ENCODE measurements around the gene ADAM15. TPM values are rescaled to one million over a fixed set of nuclear protein-coding genes. Genes with fewer than 3 reads are reported as not detected.

ADAM15 gene
- total RNA-seq, 1 donor from 2014 or later = 68.3 TPM

GRCh38 chr1:155086128-155086741, 35.1 kb downstream of the ADAM15 start:
- no peak overlapping the region for H3K4me3 Mint-ChIP-seq (ENCODE audit: unreplicated experiment)
- Histone ChIP-seq H3K4me3 (ENCODE audit: insufficient read depth, low read depth, low read length) (no peak overlapping the region), H4K20me1 (ENCODE audit: insufficient read depth, low read length) (peaks cover 9% of the 10 kb centered on the region), H3K79me2 (ENCODE audit: insufficient read depth, low read length) (no peaks in the 10 kb centered on the region), H3K4me1 (ENCODE audit: insufficient read depth, low read length) (peaks cover 15% of the 10 kb centered on the region), H3K27ac (ENCODE audit: low read depth, low read length) (no peak overlapping the region), H2AFZ (ENCODE audit: low read depth, low read length) (no peak overlapping the region), H3K9ac (ENCODE audit: low read length) (no peak overlapping the region), H3K36me3 (ENCODE audit: insufficient read depth, low read length) (no peaks in the 10 kb centered on the region), H3K4me2 (ENCODE audit: low read length) (peak overlapping the region; percentile 93), H3K9me3 (ENCODE audit: insufficient read depth, low read depth, low read length) (no peaks in the 10 kb centered on the region), H3K27me3 (ENCODE audit: insufficient read depth, low read length) (peaks cover 22% of the 10 kb centered on the region)
- peaks cover 31% of the 10 kb centered on the region for H3K27me3 Mint-ChIP-seq (ENCODE audit: low read depth, unreplicated experiment)
- peaks cover 7% of the 10 kb centered on the region for H3K4me1 Mint-ChIP-seq (ENCODE audit: low read depth, unreplicated experiment)
- TF ChIP-seq EZH2 (IDR thresholded peaks at IDR 0.05; ENCODE audit: insufficient read depth, low read length) (no peak), CTCF (IDR thresholded peaks at IDR 0.05; ENCODE audit: insufficient read depth, low read depth, low read length) (peak; percentile 57)
- peaks cover 2% of the 10 kb centered on the region for H3K36me3 Mint-ChIP-seq (ENCODE audit: low read depth, unreplicated experiment)
- no peak for DNase-seq (ENCODE audit: low read depth)
- no peaks in the 10 kb centered on the region for H3K9me3 Mint-ChIP-seq (ENCODE audit: unreplicated experiment)
- H3K27ac Mint-ChIP-seq (ENCODE audit: unreplicated experiment) = no peak overlapping the region
- no peak for FAIRE-seq

- Histone ChIP-seq H2AFZ (ENCODE audit: low read depth, low read length) (no peak overlapping the region), H3K9me3 (ENCODE audit: insufficient read depth, low read depth, low read length) (no peaks in the 10 kb centered on the region), H3K9ac (ENCODE audit: low read length) (no peak overlapping the region), H4K20me1 (ENCODE audit: insufficient read depth, low read length) (peaks cover 5% of the 10 kb centered on the region), H3K4me1 (ENCODE audit: insufficient read depth, low read length) (peaks cover 15% of the 10 kb centered on the region), H3K4me2 (ENCODE audit: low read length) (no peak overlapping the region), H3K79me2 (ENCODE audit: insufficient read depth, low read length) (no peaks in the 10 kb centered on the region), H3K27me3 (ENCODE audit: insufficient read depth, low read length) (peaks cover 16% of the 10 kb centered on the region), H3K27ac (ENCODE audit: low read depth, low read length) (no peak overlapping the region), H3K36me3 (ENCODE audit: insufficient read depth, low read length) (no peaks in the 10 kb centered on the region), H3K4me3 (ENCODE audit: insufficient read depth, low read depth, low read length) (no peak overlapping the region)
- Mint-ChIP-seq H3K27me3 (ENCODE audit: low read depth, unreplicated experiment) (peaks cover 28% of the 10 kb centered on the region), H3K9me3 (ENCODE audit: unreplicated experiment) (no peaks in the 10 kb centered on the region), H3K27ac (ENCODE audit: unreplicated experiment) (peak overlapping the region; percentile 66), H3K4me1 (ENCODE audit: low read depth, unreplicated experiment) (peaks cover 2% of the 10 kb centered on the region), H3K36me3 (ENCODE audit: low read depth, unreplicated experiment) (peaks cover 2% of the 10 kb centered on the region), H3K4me3 (ENCODE audit: unreplicated experiment) (peak overlapping the region; percentile 62)
- no peak for DNase-seq (ENCODE audit: low read depth)
- FAIRE-seq = no peak
- no peak for TF ChIP-seq EZH2 (IDR thresholded peaks at IDR 0.05; ENCODE audit: insufficient read depth, low read length)
Observed at GRCh38 chr1:155086856-155087535, 35.9 kb downstream of the ADAM15 start.

GRCh38 chr1:155091071-155092051, 40.2 kb downstream of the ADAM15 start:
- H3K79me2 ChIP-seq (ENCODE audit: insufficient read depth, low read length) = no peaks in the 10 kb centered on the region
- Mint-ChIP-seq H3K9me3 (ENCODE audit: unreplicated experiment) (no peaks in the 10 kb centered on the region), H3K4me1 (ENCODE audit: low read depth, unreplicated experiment) (peaks cover 10% of the 10 kb centered on the region), H3K27me3 (ENCODE audit: low read depth, unreplicated experiment) (peaks cover 13% of the 10 kb centered on the region), H3K27ac (ENCODE audit: unreplicated experiment) (peak overlapping the region; percentile 53), H3K36me3 (ENCODE audit: low read depth, unreplicated experiment) (no peaks in the 10 kb centered on the region), H3K4me3 (ENCODE audit: unreplicated experiment) (no peak overlapping the region)
- H3K36me3 ChIP-seq (ENCODE audit: insufficient read depth, low read length) = no peaks in the 10 kb centered on the region
- peak overlapping the region; percentile 61 for H2AFZ ChIP-seq (ENCODE audit: low read depth, low read length)
- peaks cover 14% of the 10 kb centered on the region for H3K27me3 ChIP-seq (ENCODE audit: insufficient read depth, low read length)
- H3K9ac ChIP-seq (ENCODE audit: low read length) = no peak overlapping the region
- FAIRE-seq = no peak
- no peak overlapping the region for H3K27ac ChIP-seq (ENCODE audit: low read depth, low read length)
- H3K9me3 ChIP-seq (ENCODE audit: insufficient read depth, low read depth, low read length) = no peaks in the 10 kb centered on the region
- no peak overlapping the region for H3K4me3 ChIP-seq (ENCODE audit: insufficient read depth, low read depth, low read length)
- no peaks in the 10 kb centered on the region for H4K20me1 ChIP-seq (ENCODE audit: insufficient read depth, low read length)
- peaks cover 7% of the 10 kb centered on the region for H3K4me1 ChIP-seq (ENCODE audit: insufficient read depth, low read length)
- H3K4me2 ChIP-seq (ENCODE audit: low read length) = peak overlapping the region; percentile 50
- DNase-seq (ENCODE audit: low read depth) = peak; percentile 16
- TF ChIP-seq CTCF (IDR thresholded peaks at IDR 0.05; ENCODE audit: insufficient read depth, low read depth, low read length) = peak; percentile 93
- no peak for TF ChIP-seq EZH2 (IDR thresholded peaks at IDR 0.05; ENCODE audit: insufficient read depth, low read length)

Data from astrocyte (in vitro differentiated cells and primary cell).